CD4-positive, alpha-beta memory T cell (primary cell): ENCODE measurements around the gene BIK. TPM values are rescaled to one million over a fixed set of nuclear protein-coding genes. Genes with fewer than 3 reads are reported as not detected.

Experiments used
- CTCF ChIA-PET: fragments of 350-600 bp; sonication (Branson Sonifier 250); formaldehyde crosslinking; loops from one replicate; lab custom pipeline; 2021; ENCODE audit warnings: inconsistent platforms; ENCODE audit not compliant: partially characterized antibody; lab: Charles Lee
- POLR2A ChIA-PET: fragments of 350-600 bp; sonication (Branson Sonifier 250); formaldehyde crosslinking; loops from one replicate; lab custom pipeline; 2021; ENCODE audit not compliant: partially characterized antibody; lab: Charles Lee
- DNase-seq, 5 donors: peaks; one replicate each; pipeline versions ENCODE4 v3.0.0 to v3.0.0-alpha.2; 2020 to 2022; ENCODE audit warnings: mixed read lengths in 1 of 5
- H3K27ac ChIP-seq: one replicate; pipeline ENCODE4 v1.7.0; 2013; ENCODE audit warnings: low read depth, low read length
- H3K27me3 ChIP-seq: 2 replicates; pipeline ENCODE4 v1.7.0; 2013; ENCODE audit warnings: mild to moderate bottlenecking, low read length, moderate library complexity; ENCODE audit not compliant: insufficient read depth
- H3K36me3 ChIP-seq: 2 replicates; pipeline ENCODE4 v1.7.0; 2013; ENCODE audit warnings: mild to moderate bottlenecking, low read length, moderate library complexity; ENCODE audit not compliant: insufficient read depth
- H3K4me1 ChIP-seq: 2 replicates; pipeline ENCODE4 v1.7.0; 2013; ENCODE audit warnings: mild to moderate bottlenecking, low read length, moderate library complexity; ENCODE audit not compliant: insufficient read depth
- H3K4me3 ChIP-seq, 2 donors: one replicate each; pipeline ENCODE4 v1.7.0; 2013; ENCODE audit warnings: low read length in 2 of 2, mild to moderate bottlenecking in 1 of 2
- H3K9me3 ChIP-seq, 2 donors: one replicate each; pipeline ENCODE4 v1.7.0; 2013; ENCODE audit warnings: low read length in 2 of 2, control low read depth in 1 of 2; ENCODE audit not compliant: control insufficient read depth in 1 of 2
- H3K27ac Mint-ChIP-seq, 7 donors: one replicate each; pipeline ENCODE4 v1.8.0; 2020 to 2021; ENCODE audit warnings: mixed read lengths in 7 of 7, mild to moderate bottlenecking in 6 of 7, inconsistent platforms in 3 of 7, moderate library complexity in 3 of 7
- H3K27me3 Mint-ChIP-seq, 2 donors: one replicate each; pipeline ENCODE4 v1.8.0; 2020 to 2021; ENCODE audit warnings: mixed read lengths in 2 of 2
- H3K36me3 Mint-ChIP-seq, 2 donors: one replicate each; pipeline ENCODE4 v1.8.0; 2020 to 2021; ENCODE audit warnings: mixed read lengths in 2 of 2, inconsistent platforms in 1 of 2, mild to moderate bottlenecking in 1 of 2
- H3K4me1 Mint-ChIP-seq, 4 donors: one replicate each; pipeline ENCODE4 v1.8.0; 2020 to 2021; ENCODE audit warnings: mixed read lengths in 4 of 4, mild to moderate bottlenecking in 1 of 4
- H3K4me3 Mint-ChIP-seq, 8 donors: one replicate each; pipeline ENCODE4 v1.8.0; 2020 to 2021; ENCODE audit warnings: mixed read lengths in 8 of 8, mild to moderate bottlenecking in 7 of 8, moderate library complexity in 6 of 8, inconsistent platforms in 3 of 8
- H3K9me3 Mint-ChIP-seq, 8 donors: one replicate each; pipeline ENCODE4 v1.8.0; 2020 to 2021; ENCODE audit warnings: mixed read lengths in 8 of 8, mild to moderate bottlenecking in 5 of 8, inconsistent platforms in 3 of 8, moderate library complexity in 1 of 8
- intact Hi-C: fragments of 100-400 bp; cut with micrococcal nuclease; formaldehyde crosslinking; loops from one replicate; pipeline ENCODE4 v1.15.1; 2023
- polyA plus RNA-seq, 2 donors: library from polyadenylated mRNA; unstranded; fragments of 300-500 nt; fragmentation: Illumina TruSeq; gene quantifications; one replicate each; pipeline ENCODE4 v1.2.3, GENCODE V29; 2021
- total RNA-seq, 2 experiments: library from RNA; stranded (reverse); gene quantifications; one replicate each; pipeline ENCODE4 v1.2.3, GENCODE V29; 2021

Gene BIK
- total and polyA plus RNA-seq, 4 experiments from 2014 or later = 2.5 to 8.8 (median 5.6) TPM

GRCh38 chr22:43152357-43153071 lies 42.0 kb downstream of the BIK start:
- POLR2A ChIA-PET = interaction anchor here (1.0 to 2.6 kb wide), 4 partner anchors 9 to 35 kb away, joined by 3 to 28 read pairs (median 8); partner anchors contain the start of genes MCAT and TTLL12
- Mint-ChIP-seq H3K27me3 (no peaks in the 10 kb centered on the region), H3K4me1 (peaks cover 5 to 29% (median 15%) of the 10 kb centered on the region in 4 donors), H3K27ac (peak overlapping the region; percentile 77 to 92 (median 83)), H3K4me3 (peak overlapping the region; percentile 84 to 91 (median 86)), H3K9me3 (peaks cover 0 to 3% (median 0%) of the 10 kb centered on the region in 8 donors), H3K36me3 (peaks cover 0 to 6% of the 10 kb centered on the region in 2 donors)
- Histone ChIP-seq H3K9me3 (no peaks in the 10 kb centered on the region), H3K27ac (peak overlapping the region; percentile 68), H3K27me3 (no peaks in the 10 kb centered on the region), H3K36me3 (no peaks in the 10 kb centered on the region), H3K4me1 (peaks cover 18% of the 10 kb centered on the region), H3K4me3 (peak overlapping the region; percentile 61 to 88)
- DNase-seq = peak; percentile 59 to 77 (median 62)
- CTCF ChIA-PET = interaction anchor here (1.4 kb wide), 1 partner anchor 35 kb away, joined by 5 read pairs; no protein-coding TSS in a partner anchor
- intact Hi-C loops = loop anchor here (2.0 to 5.0 kb wide), 2 partner anchors 34 to 40 kb away; partner anchors contain the start of genes BIK and TTLL12

GRCh38 chr22:43153899-43154298 lies 43.3 kb downstream of the BIK start:
- CTCF ChIA-PET = interaction anchor here (0.7 kb wide), 1 partner anchor 76 kb away, joined by 3 read pairs; no protein-coding TSS in a partner anchor
- DNase-seq = no peak
- H3K36me3 ChIP-seq = no peaks in the 10 kb centered on the region
- Mint-ChIP-seq H3K4me3 (peak overlapping the region in 1 of 8 donors; percentile 52), H3K36me3 (peaks cover 0 to 9% of the 10 kb centered on the region in 2 donors), H3K27me3 (no peaks in the 10 kb centered on the region), H3K9me3 (peaks cover 0 to 3% (median 0%) of the 10 kb centered on the region in 8 donors), H3K4me1 (peaks cover 7 to 38% (median 15%) of the 10 kb centered on the region in 4 donors), H3K27ac (no peak overlapping the region)
- H3K4me3 ChIP-seq = no peak overlapping the region
- no peaks in the 10 kb centered on the region for H3K9me3 ChIP-seq
- H3K4me1 ChIP-seq = peaks cover 23% of the 10 kb centered on the region
- no peaks in the 10 kb centered on the region for H3K27me3 ChIP-seq
- intact Hi-C loops = loop anchor here (2.0 to 5.0 kb wide), 2 partner anchors 33 to 42 kb away; partner anchors contain the start of genes BIK and TTLL12
- POLR2A ChIA-PET = no interaction called here
- no peak overlapping the region for H3K27ac ChIP-seq

- Histone ChIP-seq H3K4me3 (no peak overlapping the region), H3K27ac (no peak overlapping the region), H3K4me1 (peaks cover 23% of the 10 kb centered on the region), H3K9me3 (no peaks in the 10 kb centered on the region), H3K36me3 (no peaks in the 10 kb centered on the region), H3K27me3 (no peaks in the 10 kb centered on the region)
- ChIA-PET CTCF (no interaction called here), POLR2A (no interaction called here)
- Mint-ChIP-seq H3K4me1 (peaks cover 7 to 38% (median 15%) of the 10 kb centered on the region in 4 donors), H3K27me3 (no peaks in the 10 kb centered on the region), H3K4me3 (no peak overlapping the region), H3K27ac (peak overlapping the region in 2 of 7 donors; percentile 36 to 57), H3K36me3 (peaks cover 0 to 9% of the 10 kb centered on the region in 2 donors), H3K9me3 (peaks cover 0 to 3% (median 0%) of the 10 kb centered on the region in 8 donors)
- intact Hi-C loops = loop anchor here (5.0 kb wide), 1 partner anchor 43 kb away; the partner anchor contains the start of gene BIK
- no peak for DNase-seq
Measured at GRCh38 chr22:43154887-43155536, 44.5 kb downstream of the BIK start.

GRCh38 chr22:43155789-43156188 lies 45.2 kb downstream of the BIK start:
- ChIA-PET CTCF (no interaction called here), POLR2A (no interaction called here)
- no peaks in the 10 kb centered on the region for H3K36me3 ChIP-seq
- Mint-ChIP-seq H3K4me1 (peaks cover 6 to 35% (median 15%) of the 10 kb centered on the region in 4 donors), H3K4me3 (no peak overlapping the region), H3K36me3 (peaks cover 4 to 13% of the 10 kb centered on the region in 2 donors), H3K27ac (peak overlapping the region in 1 of 7 donors; percentile 36), H3K27me3 (no peaks in the 10 kb centered on the region), H3K9me3 (peaks cover 0 to 3% (median 0%) of the 10 kb centered on the region in 8 donors)
- DNase-seq = no peak
- H3K9me3 ChIP-seq = no peaks in the 10 kb centered on the region
- no peak overlapping the region for H3K4me3 ChIP-seq
- no peak overlapping the region for H3K27ac ChIP-seq
- intact Hi-C loops = no loop called here
- H3K27me3 ChIP-seq = no peaks in the 10 kb centered on the region
- peaks cover 20% of the 10 kb centered on the region for H3K4me1 ChIP-seq

GRCh38 chr22:43156413-43156812 lies 45.9 kb downstream of the BIK start:
- Histone ChIP-seq H3K4me1 (peaks cover 16% of the 10 kb centered on the region), H3K4me3 (no peak overlapping the region), H3K27me3 (no peaks in the 10 kb centered on the region), H3K36me3 (no peaks in the 10 kb centered on the region), H3K9me3 (no peaks in the 10 kb centered on the region), H3K27ac (no peak overlapping the region)
- Mint-ChIP-seq H3K4me3 (no peak overlapping the region), H3K4me1 (peaks cover 6 to 32% (median 12%) of the 10 kb centered on the region in 4 donors), H3K36me3 (peaks cover 4 to 15% of the 10 kb centered on the region in 2 donors), H3K27ac (no peak overlapping the region), H3K9me3 (peaks cover 0 to 2% (median 0%) of the 10 kb centered on the region in 8 donors), H3K27me3 (no peaks in the 10 kb centered on the region)
- ChIA-PET CTCF (no interaction called here), POLR2A (interaction anchor here (0.9 kb wide), 1 partner anchor 31 kb away, joined by 3 read pairs; no protein-coding TSS in a partner anchor)
- intact Hi-C loops = no loop called here
- no peak for DNase-seq

GRCh38 chr22:43157874-43158546 lies 47.5 kb downstream of the BIK start:
- Mint-ChIP-seq H3K27ac (peak overlapping the region in 2 of 7 donors; percentile 30 to 36), H3K27me3 (no peaks in the 10 kb centered on the region), H3K4me3 (no peak overlapping the region), H3K9me3 (peaks cover 0 to under 1% (median 0%) of the 10 kb centered on the region in 8 donors), H3K4me1 (peaks cover under 1 to 24% (median 5%) of the 10 kb centered on the region in 4 donors), H3K36me3 (peaks cover 4 to 15% of the 10 kb centered on the region in 2 donors)
- no peaks in the 10 kb centered on the region for H3K27me3 ChIP-seq
- H3K4me1 ChIP-seq = peaks cover 6% of the 10 kb centered on the region
- ChIA-PET CTCF (no interaction called here), POLR2A (no interaction called here)
- H3K9me3 ChIP-seq = no peaks in the 10 kb centered on the region
- no peaks in the 10 kb centered on the region for H3K36me3 ChIP-seq
- H3K4me3 ChIP-seq = no peak overlapping the region
- no peak for DNase-seq
- H3K27ac ChIP-seq = no peak overlapping the region
- intact Hi-C loops = no loop called here
